Measurements from ENCODE around the gene LNX2.
A peak's percentile ranks its signal among the peaks of the same experiment; 100 is the strongest.

Gene LNX2

DNA sequence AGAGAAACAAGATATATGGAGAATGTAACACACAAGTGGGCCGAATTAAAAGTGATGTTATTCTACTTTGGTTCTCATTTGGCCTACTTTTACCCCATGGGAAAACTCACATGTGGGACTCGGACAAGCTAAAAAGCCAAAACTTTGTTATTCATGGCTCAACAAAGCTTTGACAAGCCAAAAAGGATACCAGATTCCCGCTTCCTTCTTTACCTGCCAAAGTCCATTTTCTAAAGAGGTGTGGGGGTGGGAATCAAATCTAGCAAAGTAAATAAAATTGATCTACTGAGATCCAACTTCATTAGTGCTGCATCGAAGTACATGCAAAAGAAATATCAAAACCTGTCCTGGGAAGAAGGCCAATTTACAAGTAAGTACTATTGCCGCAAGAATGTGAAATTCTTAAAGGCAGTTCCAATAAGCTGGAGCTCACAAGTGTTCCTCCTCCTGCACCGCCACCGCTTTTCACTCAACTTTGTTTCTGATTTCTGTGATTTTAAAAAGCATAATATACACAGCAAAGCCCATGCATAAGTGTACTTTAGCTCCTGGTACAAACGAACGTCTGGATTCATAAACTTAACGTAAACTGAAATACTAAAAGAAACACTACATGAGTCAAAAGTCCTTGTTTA, 1.1 kb downstream of the LNX2 start:
- H3K9me3 ChIP-seq (ENCODE audit: control insufficient read depth, insufficient read depth, low read depth, low read length), result no peaks in the 10 kb centered on the region
- H3K27ac ChIP-seq (ENCODE audit: extremely low read depth, low read depth, low read length), result no peak overlapping the region
- CTCF ChIA-PET, result interaction anchor here (0.6 to 2.1 kb wide), 5 partner anchors 8 to 257 kb away, joined by 3 to 7 read pairs (median 5); no protein-coding TSS in a partner anchor
- peaks cover 5 to 15% of the 10 kb centered on the region in 2 experiments; a peak in 1 of 3 replicates for H3K36me3 ChIP-seq (ENCODE audit: control insufficient read depth in 2 of 2, insufficient read depth in 1 of 2, low read length in 2 of 2)
- POLR2A ChIA-PET, result interaction anchor here (1.5 to 2.7 kb wide), 4 partner anchors 20 to 168 kb away, joined by 4 to 16 read pairs (median 9); partner anchors contain the start of gene MTIF3
- peak overlapping the region; percentile 61 for H3K4me3 ChIP-seq (ENCODE audit: low read depth, low read length)
- 0 out of 2 replicates have a peak, but pooled peaks cover 4% of the 10 kb centered on the region for H3K4me1 ChIP-seq (ENCODE audit: control insufficient read depth, insufficient read depth, low read length)
- TF ChIP-seq GLIS2 (tag by site-specific recombination; IDR thresholded peaks at IDR 0.05), result no peak
- TF ChIP-seq, protein P1, sequence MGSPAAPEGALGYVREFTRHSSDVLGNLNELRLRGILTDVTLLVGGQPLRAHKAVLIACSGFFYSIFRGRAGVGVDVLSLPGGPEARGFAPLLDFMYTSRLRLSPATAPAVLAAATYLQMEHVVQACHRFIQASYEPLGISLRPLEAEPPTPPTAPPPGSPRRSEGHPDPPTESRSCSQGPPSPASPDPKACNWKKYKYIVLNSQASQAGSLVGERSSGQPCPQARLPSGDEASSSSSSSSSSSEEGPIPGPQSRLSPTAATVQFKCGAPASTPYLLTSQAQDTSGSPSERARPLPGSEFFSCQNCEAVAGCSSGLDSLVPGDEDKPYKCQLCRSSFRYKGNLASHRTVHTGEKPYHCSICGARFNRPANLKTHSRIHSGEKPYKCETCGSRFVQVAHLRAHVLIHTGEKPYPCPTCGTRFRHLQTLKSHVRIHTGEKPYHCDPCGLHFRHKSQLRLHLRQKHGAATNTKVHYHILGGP (tag by site-specific recombination; IDR thresholded peaks at IDR 0.05), result no peak

DNA sequence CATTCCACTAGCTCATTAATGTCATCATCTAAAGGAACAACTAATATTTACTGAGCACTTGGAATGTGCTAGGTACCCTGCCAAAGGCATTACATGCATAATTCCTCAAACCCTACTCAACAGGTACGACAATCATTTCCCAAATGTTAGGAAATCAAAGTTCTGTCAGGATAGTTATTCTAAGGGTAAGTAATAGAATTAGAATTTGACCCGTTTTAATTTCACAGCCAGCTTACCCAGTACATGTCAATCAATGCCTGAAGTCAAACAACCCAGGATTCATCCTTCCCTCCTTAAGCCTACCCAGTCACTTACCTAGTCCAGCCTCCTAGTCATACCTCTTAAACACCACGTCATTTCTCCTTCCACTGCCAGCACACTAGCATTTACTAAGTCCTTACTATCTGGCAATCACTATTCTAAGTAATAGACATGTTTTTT, 2.4 kb downstream of the LNX2 start:
- peaks cover 0 to 2% of the 10 kb centered on the region in 2 experiments; a peak in 1 of 3 replicates for H3K36me3 ChIP-seq (ENCODE audit: control insufficient read depth in 2 of 2, insufficient read depth in 1 of 2, low read length in 2 of 2)
- ChIA-PET CTCF (interaction anchor here (0.6 to 1.2 kb wide), 2 partner anchors 256 to 336 kb away, joined by 3 to 5 read pairs; no protein-coding TSS in a partner anchor), POLR2A (interaction anchor here (1.4 kb wide), 1 partner anchor 12 kb away, joined by 3 read pairs; no protein-coding TSS in a partner anchor)
- H3K4me1 ChIP-seq (ENCODE audit: control insufficient read depth, insufficient read depth, low read length), result 0 out of 2 replicates have a peak, but pooled peaks cover 4% of the 10 kb centered on the region
- TF ChIP-seq SP3 (tag by site-specific recombination; IDR thresholded peaks at IDR 0.05), result no peak
- TF ChIP-seq SCRT2 (tag by site-specific recombination; IDR thresholded peaks at IDR 0.05), result peak; percentile 59; the same call in 1 of the 2 replicates
- TF ChIP-seq ZBTB17 (tag by site-specific recombination; IDR thresholded peaks at IDR 0.05), result 0 out of 2 replicates have a peak, but pooled peaks have one; percentile 43
- no peak for TF ChIP-seq ZNF501 (tag by site-specific recombination; IDR thresholded peaks at IDR 0.05)
- no peak for TF ChIP-seq ZNF37A (tag by site-specific recombination; IDR thresholded peaks at IDR 0.05)
- no peak overlapping the region for H3K4me3 ChIP-seq (ENCODE audit: low read depth, low read length)
- no peaks in the 10 kb centered on the region for H3K9me3 ChIP-seq (ENCODE audit: control insufficient read depth, insufficient read depth, low read depth, low read length)
- no peak overlapping the region for H3K27ac ChIP-seq (ENCODE audit: extremely low read depth, low read depth, low read length)

DNA sequence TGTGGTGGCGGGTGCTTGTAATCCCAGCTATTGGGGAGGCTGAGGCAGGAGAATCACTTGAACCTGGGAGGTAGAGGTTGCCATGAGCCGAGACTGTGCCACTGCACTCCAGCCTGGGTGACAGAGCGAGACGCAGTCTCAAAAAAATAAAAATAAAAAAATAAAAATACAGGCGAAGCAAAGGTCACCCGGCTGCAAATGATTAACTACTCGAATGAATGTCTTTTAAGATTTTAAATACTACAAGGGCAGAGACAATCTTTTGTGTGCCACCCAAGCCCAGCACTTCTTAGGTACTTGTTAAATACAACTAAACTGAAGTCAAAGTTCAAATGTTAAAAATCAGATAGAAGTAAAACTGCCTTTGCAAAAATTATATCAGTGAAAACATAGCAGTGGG, 6.7 kb downstream of the LNX2 start:
- ChIA-PET CTCF (interaction anchor here (0.6 kb wide), 1 partner anchor 15 kb away, joined by 4 read pairs; no protein-coding TSS in a partner anchor), POLR2A (no interaction called here)
- Histone ChIP-seq H3K4me1 (ENCODE audit: control insufficient read depth, insufficient read depth, low read length) (no peaks in the 10 kb centered on the region), H3K4me3 (ENCODE audit: low read depth, low read length) (no peak overlapping the region), H3K27ac (ENCODE audit: extremely low read depth, low read depth, low read length) (no peak overlapping the region), H3K9me3 (ENCODE audit: control insufficient read depth, insufficient read depth, low read depth, low read length) (no peaks in the 10 kb centered on the region), H3K36me3 (ENCODE audit: control insufficient read depth in 2 of 2, insufficient read depth in 1 of 2, low read length in 2 of 2) (no peaks in the 10 kb centered on the region)
- TF ChIP-seq ZIC2 (tag by site-specific recombination; IDR thresholded peaks at IDR 0.05) (no peak), ZNF324 (tag by site-specific recombination; IDR thresholded peaks at IDR 0.05) (no peak), ZNF404 (tag by site-specific recombination; IDR thresholded peaks at IDR 0.05) (no peak)
- TF ChIP-seq, protein P2, sequence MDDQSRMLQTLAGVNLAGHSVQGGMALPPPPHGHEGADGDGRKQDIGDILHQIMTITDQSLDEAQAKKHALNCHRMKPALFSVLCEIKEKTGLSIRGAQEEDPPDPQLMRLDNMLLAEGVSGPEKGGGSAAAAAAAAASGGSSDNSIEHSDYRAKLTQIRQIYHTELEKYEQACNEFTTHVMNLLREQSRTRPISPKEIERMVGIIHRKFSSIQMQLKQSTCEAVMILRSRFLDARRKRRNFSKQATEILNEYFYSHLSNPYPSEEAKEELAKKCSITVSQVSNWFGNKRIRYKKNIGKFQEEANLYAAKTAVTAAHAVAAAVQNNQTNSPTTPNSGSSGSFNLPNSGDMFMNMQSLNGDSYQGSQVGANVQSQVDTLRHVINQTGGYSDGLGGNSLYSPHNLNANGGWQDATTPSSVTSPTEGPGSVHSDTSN (CRISPR knock-in tag; IDR thresholded peaks at IDR 0.05), result no peak
- TF ChIP-seq, protein P3, sequence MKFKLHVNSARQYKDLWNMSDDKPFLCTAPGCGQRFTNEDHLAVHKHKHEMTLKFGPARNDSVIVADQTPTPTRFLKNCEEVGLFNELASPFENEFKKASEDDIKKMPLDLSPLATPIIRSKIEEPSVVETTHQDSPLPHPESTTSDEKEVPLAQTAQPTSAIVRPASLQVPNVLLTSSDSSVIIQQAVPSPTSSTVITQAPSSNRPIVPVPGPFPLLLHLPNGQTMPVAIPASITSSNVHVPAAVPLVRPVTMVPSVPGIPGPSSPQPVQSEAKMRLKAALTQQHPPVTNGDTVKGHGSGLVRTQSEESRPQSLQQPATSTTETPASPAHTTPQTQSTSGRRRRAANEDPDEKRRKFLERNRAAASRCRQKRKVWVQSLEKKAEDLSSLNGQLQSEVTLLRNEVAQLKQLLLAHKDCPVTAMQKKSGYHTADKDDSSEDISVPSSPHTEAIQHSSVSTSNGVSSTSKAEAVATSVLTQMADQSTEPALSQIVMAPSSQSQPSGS (tag by site-specific recombination; IDR thresholded peaks at IDR 0.05; ENCODE audit: low read depth), result no peak

DNA sequence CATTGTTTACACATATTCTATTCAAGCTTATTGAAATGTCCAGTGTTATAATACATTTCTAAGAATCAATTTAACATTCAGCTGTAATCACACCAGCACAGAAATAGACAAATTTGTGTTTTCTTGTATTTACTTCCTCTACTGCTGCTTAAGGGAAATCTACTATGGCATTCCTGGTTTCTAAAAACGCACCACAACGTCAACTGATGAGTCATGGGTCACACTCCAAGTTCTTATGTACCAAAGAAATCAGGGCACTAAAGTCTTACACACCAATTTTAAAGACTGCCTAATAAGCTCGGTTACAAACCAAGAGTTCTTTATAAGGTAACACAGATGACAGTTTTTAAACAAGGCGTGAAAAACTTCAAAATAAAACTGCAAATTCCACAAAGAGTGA, 13.2 kb downstream of the LNX2 start:
- peaks cover 8% of the 10 kb centered on the region for H3K4me1 ChIP-seq (ENCODE audit: control insufficient read depth, insufficient read depth, low read length)
- no peaks in the 10 kb centered on the region for H3K9me3 ChIP-seq (ENCODE audit: control insufficient read depth, insufficient read depth, low read depth, low read length)
- no peaks in the 10 kb centered on the region for H3K36me3 ChIP-seq (ENCODE audit: control insufficient read depth in 2 of 2, insufficient read depth in 1 of 2, low read length in 2 of 2)
- ChIA-PET POLR2A (interaction anchor here (2.7 kb wide), 1 partner anchor 14 kb away, joined by 7 read pairs; the partner anchor contains the start of gene LNX2), CTCF (interaction anchor here (0.7 to 1.7 kb wide), 2 partner anchors 10 to 219 kb away, joined by 3 to 5 read pairs; no protein-coding TSS in a partner anchor)
- no peak overlapping the region for H3K4me3 ChIP-seq (ENCODE audit: low read depth, low read length)
- no peak overlapping the region for H3K27ac ChIP-seq (ENCODE audit: extremely low read depth, low read depth, low read length)
- TF ChIP-seq PRDM1 (tag by site-specific recombination; IDR thresholded peaks at IDR 0.05), result peak; percentile 47; the same call in 1 of the 2 replicates
- TF ChIP-seq ZNF274 (IDR thresholded peaks at IDR 0.05; ENCODE audit: low read length), result no peak
- no peak for TF ChIP-seq ZNF274 (tag by site-specific recombination; IDR thresholded peaks at IDR 0.05; ENCODE audit: borderline replicate concordance)
- TF ChIP-seq, protein P4, sequence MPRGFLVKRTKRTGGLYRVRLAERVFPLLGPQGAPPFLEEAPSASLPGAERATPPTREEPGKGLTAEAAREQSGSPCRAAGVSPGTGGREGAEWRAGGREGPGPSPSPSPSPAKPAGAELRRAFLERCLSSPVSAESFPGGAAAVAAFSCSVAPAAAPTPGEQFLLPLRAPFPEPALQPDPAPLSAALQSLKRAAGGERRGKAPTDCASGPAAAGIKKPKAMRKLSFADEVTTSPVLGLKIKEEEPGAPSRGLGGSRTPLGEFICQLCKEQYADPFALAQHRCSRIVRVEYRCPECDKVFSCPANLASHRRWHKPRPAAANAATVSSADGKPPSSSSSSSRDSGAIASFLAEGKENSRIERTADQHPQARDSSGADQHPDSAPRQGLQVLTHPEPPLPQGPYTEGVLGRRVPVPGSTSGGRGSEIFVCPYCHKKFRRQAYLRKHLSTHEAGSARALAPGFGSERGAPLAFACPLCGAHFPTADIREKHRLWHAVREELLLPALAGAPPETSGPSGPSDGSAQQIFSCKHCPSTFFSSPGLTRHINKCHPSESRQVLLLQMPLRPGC (tag by site-specific recombination; IDR thresholded peaks at IDR 0.05), result 0 out of 2 replicates have a peak, but pooled peaks have one; percentile 17
- no peak for TF ChIP-seq ZNF157 (tag by site-specific recombination; IDR thresholded peaks at IDR 0.05)
- peak; percentile 98 for TF ChIP-seq ZNF10 (tag by site-specific recombination; IDR thresholded peaks at IDR 0.05)
- TF ChIP-seq, protein P5, sequence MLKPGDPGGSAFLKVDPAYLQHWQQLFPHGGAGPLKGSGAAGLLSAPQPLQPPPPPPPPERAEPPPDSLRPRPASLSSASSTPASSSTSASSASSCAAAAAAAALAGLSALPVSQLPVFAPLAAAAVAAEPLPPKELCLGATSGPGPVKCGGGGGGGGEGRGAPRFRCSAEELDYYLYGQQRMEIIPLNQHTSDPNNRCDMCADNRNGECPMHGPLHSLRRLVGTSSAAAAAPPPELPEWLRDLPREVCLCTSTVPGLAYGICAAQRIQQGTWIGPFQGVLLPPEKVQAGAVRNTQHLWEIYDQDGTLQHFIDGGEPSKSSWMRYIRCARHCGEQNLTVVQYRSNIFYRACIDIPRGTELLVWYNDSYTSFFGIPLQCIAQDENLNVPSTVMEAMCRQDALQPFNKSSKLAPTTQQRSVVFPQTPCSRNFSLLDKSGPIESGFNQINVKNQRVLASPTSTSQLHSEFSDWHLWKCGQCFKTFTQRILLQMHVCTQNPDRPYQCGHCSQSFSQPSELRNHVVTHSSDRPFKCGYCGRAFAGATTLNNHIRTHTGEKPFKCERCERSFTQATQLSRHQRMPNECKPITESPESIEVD (tag by site-specific recombination; IDR thresholded peaks at IDR 0.05), result peak; percentile 70
- no peak for TF ChIP-seq ZNF202 (tag by site-specific recombination; IDR thresholded peaks at IDR 0.05; ENCODE audit: borderline replicate concordance)

All from HEK293 (cell line).